ENCODE data around the gene PLGLB1. TPM values are rescaled to one million over a fixed set of nuclear protein-coding genes. Genes with fewer than 3 reads are reported as not detected.
"Not testable (repeated sequence)": the region's sequence is repeated elsewhere in the genome, so short reads cannot be mapped to it uniquely, and the experiment has no call there.

PLGLB1 gene
- total RNA-seq, 2 donors from 2014 or later = 2.5 to 4.2 TPM

DNA sequence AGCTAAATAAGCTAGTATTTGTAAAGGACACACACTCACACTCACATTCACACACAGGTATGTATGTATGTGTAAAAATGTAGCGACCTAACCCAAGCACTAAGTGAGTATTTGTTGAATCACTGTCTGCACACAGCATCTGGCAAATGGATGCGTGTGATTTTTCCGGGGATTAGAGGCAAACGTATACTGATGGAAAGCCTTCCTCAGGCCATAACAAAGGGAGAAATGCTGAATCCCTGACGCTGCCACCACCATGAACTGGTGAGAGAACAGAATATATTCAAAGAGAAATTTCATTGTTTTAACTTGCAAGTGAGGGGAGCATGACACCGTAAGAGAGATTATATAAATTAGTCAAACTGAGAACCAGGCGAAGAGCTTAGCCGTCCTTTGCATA is 601 bp downstream of the PLGLB1 start:
- not testable (repeated sequence) for H3K4me3 ChIP-seq

GRCh38 chr2:87019053-87019452 is 2.6 kb downstream of the PLGLB1 start:
- H3K4me3 ChIP-seq; H3K9ac ChIP-seq (ENCODE audit: low read depth in 2 of 2, low read length in 2 of 2); H3K27ac ChIP-seq; DNase-seq; intact Hi-C loops (cut with DNase I); H3K36me3 ChIP-seq; H3K4me1 ChIP-seq; H3K27me3 ChIP-seq; H3K9me3 ChIP-seq: not testable (repeated sequence)

More for the DNA sequence above, 601 bp downstream of the PLGLB1 start:
- DNase-seq; H3K4me1 ChIP-seq; H3K27me3 ChIP-seq; intact Hi-C loops (cut with DNase I); H3K27ac ChIP-seq; H3K9ac ChIP-seq (ENCODE audit: low read depth in 2 of 2, low read length in 2 of 2); H3K9me3 ChIP-seq; H3K36me3 ChIP-seq: not testable (repeated sequence)

GRCh38 chr2:87014489-87015169 is 7.0 kb downstream of the PLGLB1 start:
- DNase-seq; H3K4me3 ChIP-seq; H3K9me3 ChIP-seq; H3K36me3 ChIP-seq; intact Hi-C loops (cut with DNase I); H3K4me1 ChIP-seq; H3K27me3 ChIP-seq; H3K9ac ChIP-seq (ENCODE audit: low read depth in 2 of 2, low read length in 2 of 2); H3K27ac ChIP-seq: not testable (repeated sequence)

DNA sequence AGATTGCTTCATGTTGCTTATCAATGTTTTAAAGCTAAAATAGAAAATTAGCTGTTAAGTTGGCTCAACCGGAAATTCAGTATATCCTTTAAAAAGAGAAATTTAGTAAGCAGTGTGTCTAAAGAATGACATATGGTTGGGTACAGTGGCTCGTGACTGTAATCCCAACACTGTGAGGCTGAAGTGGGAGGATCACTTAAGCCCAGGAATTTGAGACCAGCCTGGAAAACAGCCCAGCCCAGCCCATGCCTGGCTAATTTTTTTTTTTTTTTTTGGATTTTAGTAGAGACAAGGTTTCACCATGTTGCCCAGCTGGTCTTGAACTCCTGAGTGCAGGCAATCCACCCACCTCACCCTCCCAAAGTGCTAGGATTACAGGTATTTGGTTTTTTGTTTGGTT is 17.2 kb downstream of the PLGLB1 start:
- H3K27ac ChIP-seq; H3K36me3 ChIP-seq; H3K4me1 ChIP-seq; H3K27me3 ChIP-seq; DNase-seq; intact Hi-C loops (cut with DNase I); H3K4me3 ChIP-seq; H3K9me3 ChIP-seq; H3K9ac ChIP-seq (ENCODE audit: low read depth in 2 of 2, low read length in 2 of 2): not testable (repeated sequence)

Other genes starting within 250 kb of the PLGLB1 start
- gene CD8A, start 230.9 kb downstream of the PLGLB1 start, total RNA-seq = 1 to 10 TPM; 1.2 to 1.6 TPM
- gene CD8B, start 160.0 kb downstream of the PLGLB1 start, total RNA-seq = 1 to 10 TPM; 1.5 to 1.8 TPM
- gene RGPD1, start 79.7 kb downstream of the PLGLB1 start, total RNA-seq = 1 to 10 TPM in 1 of 2 donors, under 1 TPM in 1; 0.35 to 1.2 TPM